Dendritic cell treated with granulocyte-macrophage colony-stimulating factor and Interleukin-4, amounts not matched to agents 40 ng/mL and 50 ng/mL, for 4 days (primary cell): ENCODE measurements around the gene JAML.
A peak's percentile ranks its signal among the peaks of the same experiment; 100 is the strongest.

ENCODE experiments used
- H3K27ac Mint-ChIP-seq: one replicate; pipeline ENCODE4 v1.8.0; 2022; ENCODE audit warnings: mild to moderate bottlenecking, mixed read lengths
- H3K27me3 Mint-ChIP-seq: one replicate; pipeline ENCODE4 v1.8.0; 2022; ENCODE audit warnings: mild to moderate bottlenecking, mixed read lengths
- H3K36me3 Mint-ChIP-seq: one replicate; pipeline ENCODE4 v1.8.0; 2022; ENCODE audit warnings: low read depth, mixed read lengths
- H3K4me1 Mint-ChIP-seq: one replicate; pipeline ENCODE4 v1.8.0; 2022; ENCODE audit warnings: low read depth, mixed read lengths
- H3K4me3 Mint-ChIP-seq: one replicate; pipeline ENCODE4 v1.8.0; 2022; ENCODE audit warnings: mild to moderate bottlenecking, moderate library complexity, mixed read lengths
- H3K9me3 Mint-ChIP-seq: one replicate; pipeline ENCODE4 v1.8.0; 2022; ENCODE audit warnings: mixed read lengths
- intact Hi-C: fragments of 100-400 bp; cut with micrococcal nuclease; formaldehyde crosslinking; loops from one replicate; pipeline ENCODE4 v1.15.0; 2022

Gene JAML

DNA sequence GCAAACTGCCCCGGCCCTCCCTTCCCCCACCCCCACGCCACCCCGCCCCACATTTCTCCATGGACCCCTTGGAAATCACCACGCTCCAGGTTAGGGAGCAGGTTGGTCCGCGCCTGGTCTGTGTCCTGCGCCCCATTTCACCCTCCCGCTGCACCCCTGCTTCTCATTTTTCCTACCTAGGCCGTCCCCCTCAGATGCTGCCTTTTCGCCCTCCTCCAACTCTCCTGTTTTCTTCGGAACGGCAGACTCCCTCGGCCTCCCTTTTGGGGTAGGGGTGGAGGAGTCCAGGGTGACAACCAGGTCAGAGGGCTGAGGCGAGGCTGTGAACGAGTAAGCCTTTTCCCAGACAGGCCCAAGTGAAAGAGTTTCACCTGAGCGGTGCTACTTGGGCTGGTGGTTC is 71.3 kb downstream of the JAML start:
- intact Hi-C loops: loop anchor here (10.0 kb wide), 1 partner anchor 331 kb away; no protein-coding TSS in a partner anchor
- H3K4me1 Mint-ChIP-seq: peaks cover 29% of the 10 kb centered on the region
- H3K9me3 Mint-ChIP-seq: no peaks in the 10 kb centered on the region
- H3K27ac Mint-ChIP-seq: no peak overlapping the region
- no peaks in the 10 kb centered on the region for H3K36me3 Mint-ChIP-seq
- H3K27me3 Mint-ChIP-seq: peaks cover 83% of the 10 kb centered on the region
- H3K4me3 Mint-ChIP-seq: peak overlapping the region; percentile 69

DNA sequence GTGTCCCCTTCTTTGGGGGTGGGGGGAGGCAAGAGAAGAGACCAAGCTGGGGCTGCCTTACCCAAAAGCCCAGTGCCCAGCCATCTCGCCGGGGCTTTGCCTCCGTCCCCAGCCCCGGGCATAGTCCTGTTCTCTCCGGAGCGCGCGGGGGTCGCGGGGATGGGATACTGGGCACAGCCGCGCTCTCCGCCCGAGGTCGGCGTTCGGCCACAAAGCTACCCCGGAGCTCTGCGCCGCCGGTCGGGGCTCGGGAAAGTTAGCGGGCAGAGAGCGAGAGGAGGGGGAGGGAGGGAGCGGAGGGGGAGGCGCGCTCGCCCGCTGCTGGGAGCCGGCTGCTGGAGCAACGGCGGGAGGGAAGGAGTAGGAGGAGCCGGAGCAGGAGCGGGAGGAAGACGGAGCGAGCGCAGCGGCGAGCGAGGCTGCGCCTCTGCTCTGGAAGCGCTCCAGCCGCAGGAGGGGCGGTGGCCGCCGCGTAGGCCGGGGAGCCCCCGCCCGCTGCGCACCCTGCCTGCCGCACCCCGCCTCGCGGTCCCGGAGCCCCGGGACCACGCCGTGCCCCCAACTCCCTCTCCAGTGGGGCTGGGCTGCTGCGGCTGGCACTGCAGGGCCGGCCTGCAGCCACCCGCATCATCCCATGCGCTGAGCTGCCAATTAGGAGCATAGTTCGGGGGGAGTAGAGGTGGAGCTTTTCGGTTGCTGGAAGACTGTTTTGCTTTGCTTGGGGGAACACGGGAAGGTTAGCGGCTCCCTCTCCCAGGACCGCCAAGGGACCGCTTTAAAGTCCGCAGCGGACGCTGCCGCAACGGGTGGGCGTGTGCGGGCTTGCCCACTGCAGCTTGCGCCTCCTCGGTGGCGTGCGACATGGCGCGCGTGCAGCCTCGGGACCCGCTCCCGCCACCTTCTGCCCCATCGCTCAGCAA is 72.0 kb downstream of the JAML start, which contains the start of gene SCN4B:
Gene SCN4B (minus strand): TSS at position 272 of the 920 bp plus-strand sequence. CDS start 150 bp downstream, at position 122.
- Mint-ChIP-seq H3K27me3 (peaks cover 78% of the 10 kb centered on the region), H3K36me3 (no peaks in the 10 kb centered on the region), H3K27ac (no peak within 1 kb of the TSS), H3K9me3 (no peaks in the 10 kb centered on the region), H3K4me3 (peak within 1 kb of the TSS; percentile 69), H3K4me1 (peaks cover 33% of the 10 kb centered on the region)
- intact Hi-C loops: loop anchor here (10.0 kb wide), 1 partner anchor 332 kb away; no protein-coding TSS in a partner anchor

DNA sequence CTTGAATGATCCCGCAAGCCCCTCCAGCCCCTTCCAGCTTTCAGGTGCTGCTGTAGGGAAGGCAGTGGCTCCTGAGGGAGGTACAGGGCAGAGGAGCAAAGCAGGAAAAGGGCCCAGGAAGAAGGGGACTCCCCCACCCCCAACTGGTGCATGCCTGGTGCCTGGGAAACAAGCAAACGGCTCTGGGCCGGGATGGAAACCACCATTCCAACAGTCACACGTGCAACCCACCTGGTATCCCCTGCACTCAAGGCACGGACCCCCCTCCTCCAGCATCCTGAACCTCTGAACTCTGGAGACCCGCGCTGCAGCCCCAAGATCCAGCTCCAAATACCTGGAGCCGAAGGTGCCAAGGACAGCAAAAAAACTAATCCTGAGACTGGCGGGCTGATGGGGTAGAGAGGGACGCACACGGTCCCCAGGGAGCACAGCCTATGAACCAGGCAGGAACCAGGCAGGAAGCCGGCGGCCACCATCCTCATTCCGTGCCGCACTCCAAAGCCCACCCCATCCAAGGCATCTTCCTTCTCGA is 72.7 kb downstream of the JAML start:
- H3K27ac Mint-ChIP-seq: no peak overlapping the region
- H3K36me3 Mint-ChIP-seq: no peaks in the 10 kb centered on the region
- H3K27me3 Mint-ChIP-seq: peaks cover 71% of the 10 kb centered on the region
- no peaks in the 10 kb centered on the region for H3K9me3 Mint-ChIP-seq
- H3K4me3 Mint-ChIP-seq: peak overlapping the region; percentile 60
- peaks cover 40% of the 10 kb centered on the region for H3K4me1 Mint-ChIP-seq
- intact Hi-C loops: loop anchor here (10.0 kb wide), 1 partner anchor 333 kb away; no protein-coding TSS in a partner anchor

DNA sequence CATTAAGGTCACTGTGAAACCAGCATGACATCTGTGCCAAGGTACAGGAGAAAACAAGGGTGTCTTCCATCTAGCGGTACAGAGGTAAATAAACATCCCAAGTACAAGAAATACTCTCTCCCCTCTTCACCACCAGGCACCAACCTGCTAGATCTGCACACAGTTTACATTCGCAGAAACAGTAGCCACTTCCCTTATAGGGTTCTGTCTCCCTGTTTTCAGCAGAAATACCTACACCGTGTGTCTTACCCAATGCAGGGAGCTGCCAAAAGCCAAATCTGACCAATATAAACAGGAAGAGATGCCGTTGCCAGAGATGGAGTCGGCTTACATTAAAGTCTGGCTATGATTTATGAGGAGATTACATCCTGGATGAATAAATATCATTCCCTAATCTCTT is 73.4 kb downstream of the JAML start:
- H3K27me3 Mint-ChIP-seq: peaks cover 65% of the 10 kb centered on the region
- peaks cover 35% of the 10 kb centered on the region for H3K4me1 Mint-ChIP-seq
- H3K27ac Mint-ChIP-seq: no peak overlapping the region
- no peak overlapping the region for H3K4me3 Mint-ChIP-seq
- H3K9me3 Mint-ChIP-seq: no peaks in the 10 kb centered on the region
- intact Hi-C loops: loop anchor here (10.0 kb wide), 1 partner anchor 333 kb away; no protein-coding TSS in a partner anchor
- H3K36me3 Mint-ChIP-seq: no peaks in the 10 kb centered on the region

DNA sequence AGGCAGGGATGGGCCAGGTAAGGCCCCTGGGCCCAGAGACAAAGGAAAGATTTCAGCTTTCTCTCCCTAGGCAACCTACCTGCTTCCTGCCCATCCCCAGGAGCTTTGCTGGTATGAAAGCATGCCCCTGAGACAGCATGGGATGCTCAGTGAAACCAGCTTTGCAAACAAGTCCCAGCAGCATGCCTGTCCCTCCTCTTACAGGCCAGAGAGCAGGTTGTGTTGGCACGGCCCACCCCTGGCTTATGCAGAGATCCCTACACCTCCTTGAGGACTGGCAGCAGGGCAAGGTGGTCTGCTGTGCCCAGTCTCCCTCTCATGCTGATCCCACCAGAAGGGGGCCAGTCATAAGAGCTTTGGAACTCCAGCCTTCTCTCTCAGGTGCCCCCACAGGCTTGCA is 75.3 kb downstream of the JAML start:
- intact Hi-C loops: loop anchor here (5.0 to 10.0 kb wide), 2 partner anchors 33 to 325 kb away; partner anchors contain the start of gene FXYD2
- no peak overlapping the region for H3K4me3 Mint-ChIP-seq
- H3K27me3 Mint-ChIP-seq: peaks cover 56% of the 10 kb centered on the region
- H3K9me3 Mint-ChIP-seq: no peaks in the 10 kb centered on the region
- H3K27ac Mint-ChIP-seq: no peak overlapping the region
- H3K36me3 Mint-ChIP-seq: no peaks in the 10 kb centered on the region
- H3K4me1 Mint-ChIP-seq: peaks cover 28% of the 10 kb centered on the region

DNA sequence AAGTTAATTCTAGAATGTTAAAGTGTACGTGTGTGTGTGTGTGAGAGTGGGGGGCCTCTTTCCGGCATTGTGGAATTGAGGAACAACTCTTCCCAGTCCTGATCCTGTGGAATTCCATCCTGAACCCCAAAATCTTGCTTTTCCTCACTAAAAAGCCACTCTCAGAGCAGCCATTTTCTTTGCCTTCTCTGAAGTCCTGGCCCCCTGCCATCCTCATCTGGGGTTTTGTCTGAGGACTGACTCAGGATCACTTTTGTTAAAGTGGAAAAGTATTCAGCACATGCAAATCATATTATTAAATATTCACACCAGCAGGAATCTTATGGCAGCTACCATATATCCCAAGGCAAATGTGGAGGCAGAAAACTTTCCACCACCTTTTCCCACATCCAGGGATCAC is 76.0 kb downstream of the JAML start:
- H3K27me3 Mint-ChIP-seq: peaks cover 56% of the 10 kb centered on the region
- H3K4me3 Mint-ChIP-seq: no peak overlapping the region
- H3K27ac Mint-ChIP-seq: no peak overlapping the region
- no peaks in the 10 kb centered on the region for H3K36me3 Mint-ChIP-seq
- peaks cover 33% of the 10 kb centered on the region for H3K4me1 Mint-ChIP-seq
- intact Hi-C loops: loop anchor here (5.0 to 10.0 kb wide), 2 partner anchors 33 to 324 kb away; partner anchors contain the start of gene FXYD2
- H3K9me3 Mint-ChIP-seq: no peaks in the 10 kb centered on the region

DNA sequence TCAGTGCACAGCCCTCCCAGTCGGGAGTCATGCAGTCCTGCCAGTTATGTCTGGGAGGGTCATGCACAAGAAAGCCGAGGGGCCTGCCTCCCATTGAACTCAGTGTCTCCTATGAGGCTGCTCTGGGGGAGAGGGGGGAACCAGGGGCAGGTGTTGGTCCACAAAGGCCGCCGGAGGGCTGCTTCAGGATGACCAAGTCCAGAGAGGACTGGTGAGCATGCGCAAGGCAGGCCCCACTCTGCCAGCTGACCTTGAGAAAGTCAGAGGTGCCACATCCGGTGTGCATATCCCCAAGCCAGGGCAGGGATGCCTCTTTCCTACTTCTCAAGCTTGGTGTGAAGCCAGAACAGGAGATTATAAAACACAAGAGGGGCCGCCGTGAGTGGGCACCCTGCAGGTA is 76.6 kb downstream of the JAML start:
- peaks cover 30% of the 10 kb centered on the region for H3K4me1 Mint-ChIP-seq
- H3K27me3 Mint-ChIP-seq: peaks cover 52% of the 10 kb centered on the region
- H3K4me3 Mint-ChIP-seq: no peak overlapping the region
- no peak overlapping the region for H3K27ac Mint-ChIP-seq
- H3K36me3 Mint-ChIP-seq: no peaks in the 10 kb centered on the region
- intact Hi-C loops: loop anchor here (5.0 to 10.0 kb wide), 2 partner anchors 34 to 323 kb away; partner anchors contain the start of gene FXYD2
- H3K9me3 Mint-ChIP-seq: no peaks in the 10 kb centered on the region

DNA sequence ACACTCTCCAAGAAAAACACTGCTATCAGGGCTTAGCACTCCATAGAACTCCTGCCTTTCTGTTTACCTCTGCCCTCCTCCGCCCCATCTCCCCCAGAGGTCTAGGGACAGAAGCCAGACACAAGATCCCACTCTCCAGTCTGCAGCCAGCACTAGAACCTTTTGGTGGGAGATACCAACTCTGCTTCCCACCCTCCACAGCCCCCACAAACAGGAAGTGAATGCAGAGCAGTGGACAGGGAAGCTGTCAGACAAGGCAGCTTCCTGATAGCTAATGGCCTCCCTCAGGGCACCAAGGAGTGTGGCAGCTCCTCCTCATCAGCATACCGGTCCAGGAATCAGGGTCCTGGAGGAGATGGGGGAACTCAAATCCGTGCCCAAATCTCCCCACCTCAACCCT is 77.3 kb downstream of the JAML start:
- Mint-ChIP-seq H3K4me1 (peaks cover 31% of the 10 kb centered on the region), H3K9me3 (no peaks in the 10 kb centered on the region), H3K36me3 (no peaks in the 10 kb centered on the region), H3K27ac (no peak overlapping the region), H3K4me3 (no peak overlapping the region), H3K27me3 (peaks cover 46% of the 10 kb centered on the region)
- intact Hi-C loops: loop anchor here (5.0 to 10.0 kb wide), 2 partner anchors 35 to 323 kb away; partner anchors contain the start of gene FXYD2

DNA sequence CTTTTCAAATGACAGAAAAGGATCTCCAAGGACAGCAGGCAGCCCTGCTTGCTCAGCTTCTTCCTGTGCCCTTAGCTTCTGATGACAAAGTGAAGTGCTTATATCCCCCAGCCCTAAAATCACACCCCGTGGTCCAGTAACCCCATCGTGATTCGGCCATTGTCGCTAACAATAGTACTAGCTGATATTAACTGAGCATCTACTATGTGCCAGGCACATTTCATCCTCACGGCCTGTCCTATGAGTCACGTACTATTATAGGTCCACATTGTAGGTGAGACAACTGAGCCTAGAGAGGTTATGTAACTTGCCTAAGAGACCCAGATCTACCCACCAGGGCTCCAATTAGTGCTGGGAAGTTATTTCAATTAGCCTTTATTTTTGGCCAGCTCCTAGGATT is 78.3 kb downstream of the JAML start:
- Mint-ChIP-seq H3K4me3 (peak overlapping the region; percentile 78), H3K36me3 (no peaks in the 10 kb centered on the region), H3K27ac (no peak overlapping the region), H3K27me3 (peaks cover 37% of the 10 kb centered on the region), H3K4me1 (peaks cover 37% of the 10 kb centered on the region), H3K9me3 (no peaks in the 10 kb centered on the region)
- intact Hi-C loops: loop anchor here (5.0 to 10.0 kb wide), 2 partner anchors 36 to 322 kb away; partner anchors contain the start of gene FXYD2

DNA sequence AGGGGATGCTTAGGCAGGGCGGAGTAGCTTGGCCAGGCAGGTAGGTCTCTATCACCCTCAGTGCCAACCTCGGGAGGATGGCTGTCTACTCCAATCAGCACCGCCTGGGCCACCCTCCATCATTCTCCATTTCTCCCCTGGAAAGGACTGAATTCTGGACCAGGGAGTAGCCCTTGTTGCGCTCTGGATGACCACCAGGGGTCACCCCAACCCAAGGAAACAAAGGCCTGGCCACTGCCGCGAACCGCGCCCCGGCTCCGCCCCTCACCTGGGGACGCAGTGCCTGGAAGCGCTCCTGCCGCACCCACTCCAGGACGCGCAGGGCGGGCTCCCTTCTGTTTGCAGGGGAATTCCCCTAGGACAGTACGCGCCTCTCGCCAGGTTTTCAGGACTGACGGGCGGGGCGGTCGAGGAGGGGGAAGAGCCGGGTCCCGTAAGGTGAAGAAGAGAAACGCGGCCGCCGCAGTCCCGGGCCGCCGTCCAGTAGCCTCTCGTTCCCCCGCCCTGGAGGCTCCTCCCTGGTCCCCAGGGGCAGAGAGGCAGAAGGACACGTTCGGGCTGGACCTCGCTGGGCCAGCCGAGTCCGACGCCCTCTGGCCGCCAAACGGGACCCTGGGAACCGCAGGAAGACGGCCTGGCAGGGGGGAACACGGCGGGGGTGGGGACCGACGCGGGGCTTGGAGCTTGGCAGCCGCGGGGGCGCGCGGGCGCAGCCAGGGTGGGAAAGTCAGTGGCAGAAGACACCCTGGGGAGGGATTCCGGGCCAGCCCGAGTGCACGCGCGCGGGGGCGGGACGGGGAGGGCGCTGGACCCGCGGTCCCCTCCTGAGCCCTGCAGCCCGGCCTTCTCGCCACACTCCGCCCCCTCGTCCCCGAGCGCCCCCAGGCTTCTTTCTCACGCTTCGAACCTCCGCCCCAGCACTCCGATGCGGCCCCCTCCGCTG is 79.3 kb downstream of the JAML start:
- H3K4me3 Mint-ChIP-seq: peak overlapping the region; percentile 78
- intact Hi-C loops: loop anchor here (1.0 to 10.0 kb wide), 3 partner anchors 37 to 321 kb away; partner anchors contain the start of gene FXYD2
- peaks cover 47% of the 10 kb centered on the region for H3K4me1 Mint-ChIP-seq
- H3K36me3 Mint-ChIP-seq: no peaks in the 10 kb centered on the region
- peaks cover 30% of the 10 kb centered on the region for H3K27me3 Mint-ChIP-seq
- H3K9me3 Mint-ChIP-seq: no peaks in the 10 kb centered on the region
- H3K27ac Mint-ChIP-seq: peak overlapping the region; percentile 43

DNA sequence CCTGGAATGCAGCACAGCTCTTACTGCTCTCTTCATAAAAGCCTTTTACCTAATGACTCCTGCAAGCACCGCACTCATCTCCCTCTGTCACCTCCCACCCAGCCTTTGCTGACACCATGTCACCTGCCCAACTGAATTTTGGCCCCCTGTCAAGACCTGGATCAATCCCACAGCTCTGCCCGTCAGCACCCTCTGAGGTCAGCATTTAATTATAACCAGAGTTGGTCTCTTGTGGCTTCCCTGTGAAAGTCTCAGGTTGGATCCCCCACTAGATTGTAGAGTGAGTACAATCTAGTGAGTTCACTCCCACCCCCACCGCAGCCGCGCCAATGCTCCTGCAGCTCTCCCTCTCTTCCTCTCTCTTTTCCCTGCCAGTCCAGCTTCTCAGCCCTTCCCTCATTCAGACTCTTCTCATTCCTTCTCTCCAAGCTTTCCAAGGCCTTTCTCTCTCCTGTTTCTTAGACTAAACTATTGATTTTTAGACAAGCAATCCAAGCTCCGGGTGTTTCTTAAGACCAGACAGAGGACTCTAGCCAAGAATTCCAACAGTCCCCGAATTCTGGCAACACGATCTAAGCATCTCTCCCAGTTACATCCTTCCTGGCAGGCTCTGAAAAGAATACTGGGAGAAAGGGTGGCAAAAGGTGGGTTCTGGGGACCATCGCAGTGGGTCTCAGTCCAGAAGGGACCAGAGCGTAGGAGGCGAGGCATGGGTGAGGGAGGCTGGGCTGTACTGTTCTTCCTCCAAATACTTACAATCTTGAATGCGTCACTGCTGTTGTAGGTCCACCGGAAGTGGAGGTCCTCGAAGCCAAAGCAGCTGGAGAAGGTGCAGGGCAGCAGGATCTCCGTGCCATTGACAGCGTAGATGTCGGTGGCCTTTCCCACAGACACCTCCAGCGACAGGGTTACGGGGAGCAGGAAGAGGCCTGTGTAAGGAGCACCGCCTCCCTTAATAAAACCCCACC is 80.2 kb downstream of the JAML start:
- H3K9me3 Mint-ChIP-seq: no peaks in the 10 kb centered on the region
- no peak overlapping the region for H3K27ac Mint-ChIP-seq
- H3K36me3 Mint-ChIP-seq: no peaks in the 10 kb centered on the region
- peaks cover 25% of the 10 kb centered on the region for H3K27me3 Mint-ChIP-seq
- H3K4me1 Mint-ChIP-seq: peaks cover 48% of the 10 kb centered on the region
- intact Hi-C loops: loop anchor here (1.0 to 10.0 kb wide), 3 partner anchors 38 to 320 kb away; partner anchors contain the start of gene FXYD2
- H3K4me3 Mint-ChIP-seq: no peak overlapping the region
